Measurements from ENCODE around the gene ASPSCR1. TPM values are rescaled to one million over a fixed set of nuclear protein-coding genes. Genes with fewer than 3 reads are reported as not detected.

ASPSCR1 gene
- total and polyA plus RNA-seq, 2 of the 13 experiments (the other 11 are each of a cell fraction or from before 2014, with no cell fraction given) = 274 to 314 TPM

DNA sequence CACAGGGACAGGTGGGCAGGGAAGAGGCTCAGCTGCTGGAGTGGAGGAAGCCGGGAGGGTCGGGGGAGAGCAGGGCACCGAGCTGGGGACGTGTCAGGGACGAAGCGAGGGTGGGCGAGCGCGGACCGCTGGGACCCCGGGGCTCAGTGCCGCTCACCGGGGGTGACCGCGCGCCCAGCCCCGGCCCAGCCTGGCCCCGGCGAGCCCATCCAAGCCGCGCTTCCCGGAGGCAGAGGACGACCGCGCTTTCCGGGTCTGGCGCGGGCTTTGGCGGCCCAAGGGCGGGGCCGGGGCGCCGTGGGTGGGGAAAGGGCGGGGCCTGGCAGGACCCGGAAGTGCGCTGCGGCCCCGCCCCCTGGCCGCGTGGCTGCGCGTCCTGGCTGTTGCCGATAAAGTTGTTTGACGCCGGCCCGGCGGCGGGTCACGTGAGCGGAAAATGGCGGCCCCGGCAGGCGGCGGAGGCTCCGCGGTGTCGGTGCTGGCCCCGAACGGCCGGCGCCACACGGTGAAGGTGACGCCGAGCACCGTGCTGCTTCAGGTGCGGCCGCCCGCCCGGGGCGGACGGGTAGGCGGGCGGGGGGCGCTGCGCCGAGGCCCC lies at the start of gene ASPSCR1 (continued):
- TF ChIP-seq, protein P1, sequence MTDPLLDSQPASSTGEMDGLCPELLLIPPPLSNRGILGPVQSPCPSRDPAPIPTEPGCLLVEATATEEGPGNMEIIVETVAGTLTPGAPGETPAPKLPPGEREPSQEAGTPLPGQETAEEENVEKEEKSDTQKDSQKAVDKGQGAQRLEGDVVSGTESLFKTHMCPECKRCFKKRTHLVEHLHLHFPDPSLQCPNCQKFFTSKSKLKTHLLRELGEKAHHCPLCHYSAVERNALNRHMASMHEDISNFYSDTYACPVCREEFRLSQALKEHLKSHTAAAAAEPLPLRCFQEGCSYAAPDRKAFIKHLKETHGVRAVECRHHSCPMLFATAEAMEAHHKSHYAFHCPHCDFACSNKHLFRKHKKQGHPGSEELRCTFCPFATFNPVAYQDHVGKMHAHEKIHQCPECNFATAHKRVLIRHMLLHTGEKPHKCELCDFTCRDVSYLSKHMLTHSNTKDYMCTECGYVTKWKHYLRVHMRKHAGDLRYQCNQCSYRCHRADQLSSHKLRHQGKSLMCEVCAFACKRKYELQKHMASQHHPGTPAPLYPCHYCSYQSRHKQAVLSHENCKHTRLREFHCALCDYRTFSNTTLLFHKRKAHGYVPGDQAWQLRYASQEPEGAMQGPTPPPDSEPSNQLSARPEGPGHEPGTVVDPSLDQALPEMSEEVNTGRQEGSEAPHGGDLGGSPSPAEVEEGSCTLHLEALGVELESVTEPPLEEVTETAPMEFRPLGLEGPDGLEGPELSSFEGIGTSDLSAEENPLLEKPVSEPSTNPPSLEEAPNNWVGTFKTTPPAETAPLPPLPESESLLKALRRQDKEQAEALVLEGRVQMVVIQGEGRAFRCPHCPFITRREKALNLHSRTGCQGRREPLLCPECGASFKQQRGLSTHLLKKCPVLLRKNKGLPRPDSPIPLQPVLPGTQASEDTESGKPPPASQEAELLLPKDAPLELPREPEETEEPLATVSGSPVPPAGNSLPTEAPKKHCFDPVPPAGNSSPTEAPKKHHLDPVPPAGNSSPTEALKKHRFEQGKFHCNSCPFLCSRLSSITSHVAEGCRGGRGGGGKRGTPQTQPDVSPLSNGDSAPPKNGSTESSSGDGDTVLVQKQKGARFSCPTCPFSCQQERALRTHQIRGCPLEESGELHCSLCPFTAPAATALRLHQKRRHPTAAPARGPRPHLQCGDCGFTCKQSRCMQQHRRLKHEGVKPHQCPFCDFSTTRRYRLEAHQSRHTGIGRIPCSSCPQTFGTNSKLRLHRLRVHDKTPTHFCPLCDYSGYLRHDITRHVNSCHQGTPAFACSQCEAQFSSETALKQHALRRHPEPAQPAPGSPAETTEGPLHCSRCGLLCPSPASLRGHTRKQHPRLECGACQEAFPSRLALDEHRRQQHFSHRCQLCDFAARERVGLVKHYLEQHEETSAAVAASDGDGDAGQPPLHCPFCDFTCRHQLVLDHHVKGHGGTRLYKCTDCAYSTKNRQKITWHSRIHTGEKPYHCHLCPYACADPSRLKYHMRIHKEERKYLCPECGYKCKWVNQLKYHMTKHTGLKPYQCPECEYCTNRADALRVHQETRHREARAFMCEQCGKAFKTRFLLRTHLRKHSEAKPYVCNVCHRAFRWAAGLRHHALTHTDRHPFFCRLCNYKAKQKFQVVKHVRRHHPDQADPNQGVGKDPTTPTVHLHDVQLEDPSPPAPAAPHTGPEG (CRISPR knock-in tag; IDR thresholded peaks at IDR 0.05) = no peak
- TF ChIP-seq, protein P2, sequence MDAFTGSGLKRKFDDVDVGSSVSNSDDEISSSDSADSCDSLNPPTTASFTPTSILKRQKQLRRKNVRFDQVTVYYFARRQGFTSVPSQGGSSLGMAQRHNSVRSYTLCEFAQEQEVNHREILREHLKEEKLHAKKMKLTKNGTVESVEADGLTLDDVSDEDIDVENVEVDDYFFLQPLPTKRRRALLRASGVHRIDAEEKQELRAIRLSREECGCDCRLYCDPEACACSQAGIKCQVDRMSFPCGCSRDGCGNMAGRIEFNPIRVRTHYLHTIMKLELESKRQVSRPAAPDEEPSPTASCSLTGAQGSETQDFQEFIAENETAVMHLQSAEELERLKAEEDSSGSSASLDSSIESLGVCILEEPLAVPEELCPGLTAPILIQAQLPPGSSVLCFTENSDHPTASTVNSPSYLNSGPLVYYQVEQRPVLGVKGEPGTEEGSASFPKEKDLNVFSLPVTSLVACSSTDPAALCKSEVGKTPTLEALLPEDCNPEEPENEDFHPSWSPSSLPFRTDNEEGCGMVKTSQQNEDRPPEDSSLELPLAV (CRISPR knock-in tag; conservative IDR thresholded peaks at IDR 0.05; ENCODE audit: low read depth) = no peak
- TF ChIP-seq, protein P3, sequence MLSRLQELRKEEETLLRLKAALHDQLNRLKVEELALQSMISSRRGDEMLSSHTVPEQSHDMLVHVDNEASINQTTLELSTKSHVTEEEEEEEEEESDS (CRISPR knock-in tag; IDR thresholded peaks at IDR 0.05; ENCODE audit: borderline replicate concordance) = peak; percentile 93; the same call in 1 of the 2 replicates
- TF ChIP-seq, protein P4, sequence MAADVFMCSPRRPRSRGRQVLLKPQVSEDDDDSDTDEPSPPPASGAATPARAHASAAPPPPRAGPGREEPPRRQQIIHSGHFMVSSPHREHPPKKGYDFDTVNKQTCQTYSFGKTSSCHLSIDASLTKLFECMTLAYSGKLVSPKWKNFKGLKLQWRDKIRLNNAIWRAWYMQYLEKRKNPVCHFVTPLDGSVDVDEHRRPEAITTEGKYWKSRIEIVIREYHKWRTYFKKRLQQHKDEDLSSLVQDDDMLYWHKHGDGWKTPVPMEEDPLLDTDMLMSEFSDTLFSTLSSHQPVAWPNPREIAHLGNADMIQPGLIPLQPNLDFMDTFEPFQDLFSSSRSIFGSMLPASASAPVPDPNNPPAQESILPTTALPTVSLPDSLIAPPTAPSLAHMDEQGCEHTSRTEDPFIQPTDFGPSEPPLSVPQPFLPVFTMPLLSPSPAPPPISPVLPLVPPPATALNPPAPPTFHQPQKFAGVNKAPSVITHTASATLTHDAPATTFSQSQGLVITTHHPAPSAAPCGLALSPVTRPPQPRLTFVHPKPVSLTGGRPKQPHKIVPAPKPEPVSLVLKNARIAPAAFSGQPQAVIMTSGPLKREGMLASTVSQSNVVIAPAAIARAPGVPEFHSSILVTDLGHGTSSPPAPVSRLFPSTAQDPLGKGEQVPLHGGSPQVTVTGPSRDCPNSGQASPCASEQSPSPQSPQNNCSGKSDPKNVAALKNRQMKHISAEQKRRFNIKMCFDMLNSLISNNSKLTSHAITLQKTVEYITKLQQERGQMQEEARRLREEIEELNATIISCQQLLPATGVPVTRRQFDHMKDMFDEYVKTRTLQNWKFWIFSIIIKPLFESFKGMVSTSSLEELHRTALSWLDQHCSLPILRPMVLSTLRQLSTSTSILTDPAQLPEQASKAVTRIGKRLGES (CRISPR knock-in tag; IDR thresholded peaks at IDR 0.05; ENCODE audit: borderline replicate concordance) = no peak
- TF ChIP-seq RAD51 (IDR thresholded peaks at IDR 0.05; ENCODE audit: borderline replicate concordance) (peak; percentile 44; the same call in 1 of the 2 replicates), ZFY (CRISPR knock-in tag; IDR thresholded peaks at IDR 0.05) (peak; percentile 80; the same call in 1 of the 2 replicates), TOPORS (CRISPR knock-in tag; IDR thresholded peaks at IDR 0.05) (peak; percentile 96), FOXP1 (IDR thresholded peaks at IDR 0.05) (no peak), FOXP1 (CRISPR knock-in tag; IDR thresholded peaks at IDR 0.05) (0 out of 2 replicates have a peak, but pooled peaks have one; percentile 29), ISX (CRISPR knock-in tag; conservative IDR thresholded peaks at IDR 0.05) (peak; percentile 8; the same call in 1 of the 2 replicates), RBM39 (IDR thresholded peaks at IDR 0.05; ENCODE audit: low read depth, low read length, poor library complexity, severe bottlenecking) (no peak), YEATS4 (CRISPR knock-in tag; IDR thresholded peaks at IDR 0.05; ENCODE audit: borderline replicate concordance) (peak; percentile 99)
- TF ChIP-seq, protein P5, sequence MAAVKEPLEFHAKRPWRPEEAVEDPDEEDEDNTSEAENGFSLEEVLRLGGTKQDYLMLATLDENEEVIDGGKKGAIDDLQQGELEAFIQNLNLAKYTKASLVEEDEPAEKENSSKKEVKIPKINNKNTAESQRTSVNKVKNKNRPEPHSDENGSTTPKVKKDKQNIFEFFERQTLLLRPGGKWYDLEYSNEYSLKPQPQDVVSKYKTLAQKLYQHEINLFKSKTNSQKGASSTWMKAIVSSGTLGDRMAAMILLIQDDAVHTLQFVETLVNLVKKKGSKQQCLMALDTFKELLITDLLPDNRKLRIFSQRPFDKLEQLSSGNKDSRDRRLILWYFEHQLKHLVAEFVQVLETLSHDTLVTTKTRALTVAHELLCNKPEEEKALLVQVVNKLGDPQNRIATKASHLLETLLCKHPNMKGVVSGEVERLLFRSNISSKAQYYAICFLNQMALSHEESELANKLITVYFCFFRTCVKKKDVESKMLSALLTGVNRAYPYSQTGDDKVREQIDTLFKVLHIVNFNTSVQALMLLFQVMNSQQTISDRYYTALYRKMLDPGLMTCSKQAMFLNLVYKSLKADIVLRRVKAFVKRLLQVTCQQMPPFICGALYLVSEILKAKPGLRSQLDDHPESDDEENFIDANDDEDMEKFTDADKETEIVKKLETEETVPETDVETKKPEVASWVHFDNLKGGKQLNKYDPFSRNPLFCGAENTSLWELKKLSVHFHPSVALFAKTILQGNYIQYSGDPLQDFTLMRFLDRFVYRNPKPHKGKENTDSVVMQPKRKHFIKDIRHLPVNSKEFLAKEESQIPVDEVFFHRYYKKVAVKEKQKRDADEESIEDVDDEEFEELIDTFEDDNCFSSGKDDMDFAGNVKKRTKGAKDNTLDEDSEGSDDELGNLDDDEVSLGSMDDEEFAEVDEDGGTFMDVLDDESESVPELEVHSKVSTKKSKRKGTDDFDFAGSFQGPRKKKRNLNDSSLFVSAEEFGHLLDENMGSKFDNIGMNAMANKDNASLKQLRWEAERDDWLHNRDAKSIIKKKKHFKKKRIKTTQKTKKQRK (IDR thresholded peaks at IDR 0.05; ENCODE audit: low read length) = no peak
- TF ChIP-seq, protein P6, sequence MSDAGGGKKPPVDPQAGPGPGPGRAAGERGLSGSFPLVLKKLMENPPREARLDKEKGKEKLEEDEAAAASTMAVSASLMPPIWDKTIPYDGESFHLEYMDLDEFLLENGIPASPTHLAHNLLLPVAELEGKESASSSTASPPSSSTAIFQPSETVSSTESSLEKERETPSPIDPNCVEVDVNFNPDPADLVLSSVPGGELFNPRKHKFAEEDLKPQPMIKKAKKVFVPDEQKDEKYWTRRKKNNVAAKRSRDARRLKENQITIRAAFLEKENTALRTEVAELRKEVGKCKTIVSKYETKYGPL (CRISPR knock-in tag; IDR thresholded peaks at IDR 0.05) = peak; percentile 51
